SH-SY5Y (cell line): Measurements from ENCODE around the gene BET1L.

ENCODE experiments used
- GATA2 ChIP-seq: IDR thresholded peaks from 2 replicates; pipeline ENCODE4 v1.6.1; 2011; ENCODE audit warnings: mild to moderate bottlenecking, low read depth, low read length
- GATA3 ChIP-seq: IDR thresholded peaks from 2 replicates; pipeline ENCODE4 v1.6.1; 2011; ENCODE audit warnings: low read depth, mild to moderate bottlenecking, low read length, moderate library complexity

DNA sequence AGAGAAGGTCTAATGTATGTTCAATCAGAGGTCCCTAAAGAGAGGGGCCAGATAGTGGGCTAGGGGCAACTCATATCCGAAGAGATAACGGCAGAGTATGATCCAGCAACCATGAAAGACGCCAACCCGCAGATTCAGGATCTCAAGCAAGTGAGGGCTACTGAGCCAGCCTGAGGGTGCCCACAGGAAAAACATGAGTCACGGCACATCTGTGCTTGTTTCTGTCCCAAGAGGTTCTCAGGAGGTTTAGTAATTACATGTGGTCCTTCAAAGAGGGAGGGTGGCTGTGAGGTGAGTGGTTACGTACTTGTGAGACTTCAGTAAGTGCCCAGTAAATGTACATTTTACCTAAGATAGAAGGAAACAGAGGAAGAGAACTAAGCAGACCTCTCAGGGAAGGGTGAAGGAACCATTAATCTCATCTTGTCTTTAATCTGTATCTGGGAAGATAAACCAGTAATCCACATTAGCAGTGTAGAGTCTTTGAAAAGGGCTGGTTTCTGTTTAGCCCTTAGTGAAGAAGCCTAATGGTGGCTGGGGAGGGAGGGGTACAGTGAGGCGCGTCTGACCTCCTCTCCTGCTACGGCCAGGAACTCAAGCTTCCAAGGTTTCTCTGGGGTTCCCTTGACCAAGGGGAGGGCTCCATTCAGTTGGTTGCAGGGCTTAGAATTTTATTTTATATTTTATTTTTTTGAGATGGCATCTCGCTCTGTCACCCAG is 18.7 kb upstream of the BET1L start:
- no peak for TF ChIP-seq GATA2
- TF ChIP-seq GATA3 = no peak
